A549 (cell line): Measurements from ENCODE around the gene UBE3B. TPM values are rescaled to one million over a fixed set of nuclear protein-coding genes. Genes with fewer than 3 reads are reported as not detected.

Source experiments
- ATAC-seq, 2 experiments: fragments of 200-7000 bp in 1 of 2; fragments of >200 bp in 1 of 2; cut with Nextera tagmentation in 1 of 2; cut with Tn5 transposase in 1 of 2; 3 replicates each; pipeline versions ENCODE4 v1.8.0 to v1.9.1; 2018 to 2020; ENCODE audit warnings: mild to moderate bottlenecking in 1 of 2, moderate library complexity in 1 of 2
- CTCF ChIA-PET: fragments of 300-600 bp; sonication (Branson Sonifier 250); formaldehyde crosslinking; extraction: SDS; loops from one replicate; lab custom pipeline; 2021; ENCODE audit warnings: antibody characterized with exemption, inconsistent platforms; lab: Yijun Ruan, JAX
- POLR2A ChIA-PET: fragments of 350-600 bp; formaldehyde crosslinking; extraction: SDS; loops from one replicate; lab custom pipeline; 2021; ENCODE audit warnings: antibody characterized with exemption, inconsistent platforms; lab: Yijun Ruan, JAX
- DNase-seq, 2 experiments: peaks; one replicate each; pipeline versions ENCODE4 v3.0.0 to v3.0.0-alpha.2; 2011 to 2016; ENCODE audit warnings: low read depth in 1 of 2, low spot score in 1 of 2
- FAIRE-seq: peaks from 2 replicates; lab custom pipeline; 2011; peaks lifted over from hg19 to GRCh38; lab: Jason Lieb, UNC
- H3K27ac ChIP-seq, 2 experiments: fragments of >200 bp; sonication (Bioruptor Twin); formaldehyde crosslinking; 3 replicates each; pipeline ENCODE4 v1.5.1; 2016 to 2017
- H3K4me1 ChIP-seq: fragments of >200 bp; sonication (Bioruptor Twin); formaldehyde crosslinking; 3 replicates; pipeline ENCODE4 v1.6.1; 2016
- H3K4me2 ChIP-seq: fragments of >200 bp; sonication (Bioruptor Twin); formaldehyde crosslinking; 3 replicates; pipeline ENCODE4 v1.6.1; 2016
- H3K4me3 ChIP-seq: fragments of >200 bp; sonication (Bioruptor Twin); formaldehyde crosslinking; 3 replicates; pipeline ENCODE4 v1.5.1; 2016
- H3K9me3 ChIP-seq: fragments of >200 bp; sonication (Bioruptor Twin); formaldehyde crosslinking; 3 replicates; pipeline ENCODE4 v1.6.1; 2016
- CBX2 ChIP-seq: fragments of 200-600 bp; sonication (generic); IDR thresholded peaks from 2 replicates; pipeline ENCODE4 v1.6.1; 2016; ENCODE audit warnings: low read depth, mild to moderate bottlenecking, borderline replicate concordance
- CBX8 ChIP-seq: fragments of 200-600 bp; sonication (generic); IDR thresholded peaks from 2 replicates; pipeline ENCODE4 v1.6.1; 2016
- CHD2 ChIP-seq: fragments of 150-350 bp; IDR thresholded peaks from 2 replicates; pipeline ENCODE4 v1.6.1; 2014; ENCODE audit warnings: low read length; ENCODE audit not compliant: partially characterized antibody
- EHMT2 ChIP-seq: fragments of 200-600 bp; sonication (generic); IDR thresholded peaks from 2 replicates; pipeline ENCODE4 v1.6.1; 2016; ENCODE audit warnings: antibody characterized with exemption, low read depth, mild to moderate bottlenecking, moderate library complexity
- EP300 ChIP-seq, 2 experiments: fragments of >200 bp; sonication (Bioruptor Twin); formaldehyde crosslinking; IDR thresholded peaks; 2 replicates in 1 of 2; 3 replicates in 1 of 2; pipeline ENCODE4 v1.6.1; 2016 to 2017
- HDAC2 ChIP-seq: fragments of 200-600 bp; sonication (generic); IDR thresholded peaks from 2 replicates; pipeline ENCODE4 v1.6.1; 2016
- HEYL ChIP-seq: fragments of 250-450 bp; sonication (Bioruptor Pico); IDR thresholded peaks from 2 replicates; pipeline ENCODE4 v1.8.0; 2021; ENCODE audit warnings: mild to moderate bottlenecking, moderate library complexity
- HOXB5 ChIP-seq: fragments of 250-450 bp; sonication (Bioruptor Pico); IDR thresholded peaks from 2 replicates; pipeline ENCODE4 v1.5.0; 2020; ENCODE audit warnings: mild to moderate bottlenecking, moderate library complexity
- JUN ChIP-seq, 2 experiments: fragments of >200 bp; sonication (Bioruptor Twin); formaldehyde crosslinking; IDR thresholded peaks; 2 replicates in 1 of 2; 3 replicates in 1 of 2; pipeline ENCODE4 v1.6.1; 2016 to 2017
- KDM1A ChIP-seq: fragments of 200-600 bp; sonication (generic); IDR thresholded peaks from 2 replicates; pipeline ENCODE4 v1.6.1; 2016; ENCODE audit warnings: low read depth, mild to moderate bottlenecking
- KDM5A ChIP-seq: fragments of 200-600 bp; sonication (generic); IDR thresholded peaks from 2 replicates; pipeline ENCODE4 v1.6.1; 2016; ENCODE audit warnings: antibody characterized with exemption, mild to moderate bottlenecking
- MAFK ChIP-seq: fragments of 450-650 bp; IDR thresholded peaks from 2 replicates; pipeline ENCODE4 v1.6.1; 2014; ENCODE audit not compliant: partially characterized antibody
- MAZ ChIP-seq: fragments of 150-350 bp; IDR thresholded peaks from 2 replicates; pipeline ENCODE4 v1.6.1; 2014; ENCODE audit warnings: antibody characterized with exemption, low read depth, low read length, borderline replicate concordance
- NR3C1 ChIP-seq: fragments of >200 bp; sonication (Bioruptor Twin); formaldehyde crosslinking; IDR thresholded peaks from 3 replicates; pipeline ENCODE4 v1.6.1; 2017
- RCOR1 ChIP-seq: fragments of 150-350 bp; IDR thresholded peaks from 2 replicates; pipeline ENCODE4 v1.6.1; 2014; ENCODE audit warnings: antibody characterized with exemption, low read length, low read depth
- SMC3 ChIP-seq: fragments of >200 bp; sonication (Bioruptor Twin); formaldehyde crosslinking; IDR thresholded peaks from 3 replicates; pipeline ENCODE4 v1.6.1; 2018; ENCODE audit warnings: inconsistent platforms
- SREBF2 ChIP-seq: fragments of 450-650 bp; IDR thresholded peaks from 2 replicates; pipeline ENCODE4 v1.6.1; 2014; ENCODE audit warnings: mild to moderate bottlenecking, moderate library complexity
- TFCP2L1 ChIP-seq: fragments of 250-450 bp; sonication (Bioruptor Pico); IDR thresholded peaks from 2 replicates; pipeline ENCODE4 v1.5.0; 2021; ENCODE audit warnings: mild to moderate bottlenecking
- ZFP36 ChIP-seq: fragments of 450-650 bp; IDR thresholded peaks from 2 replicates; pipeline ENCODE4 v1.6.1; 2014; ENCODE audit warnings: borderline replicate concordance; ENCODE audit not compliant: partially characterized antibody
- WGBS: methylation state at CpG from one replicate; pipeline ENCODE4 v1.1.6; 2017; ENCODE audit errors: missing lambda C conversion rate; 5-methylcytosine and 5-hydroxymethylcytosine counted together
- polyA plus RNA-seq, 4 experiments: library from polyadenylated mRNA; depleted of rRNA in 3 of 4; stranded (reverse); fragments of >200 nt; fragmentation: RNase III in 1 of 4; extraction: RNeasy Plus Mini Kit Qiagen cat#74134 plus additional on column Dnase treatment in 1 of 4; gene quantifications; 2 replicates in 3 of 4; 3 replicates in 1 of 4; pipeline ENCODE4 v1.2.3, GENCODE V29; 2011 to 2017
- TF ChIP-seq, protein P1 (sequence below): fragments of 200-600 bp; sonication (generic); IDR thresholded peaks from 2 replicates; pipeline ENCODE4 v1.6.1; 2016; ENCODE audit warnings: antibody characterized with exemption, mild to moderate bottlenecking, moderate library complexity
- TF ChIP-seq, protein P2 (sequence below): fragments of >200 bp; sonication (Bioruptor Twin); formaldehyde crosslinking; IDR thresholded peaks from 2 replicates; pipeline ENCODE4 v1.6.1; 2016
- TF ChIP-seq, protein P3 (sequence below): IDR thresholded peaks from 2 replicates; pipeline ENCODE4 v1.6.1; 2012
- TF ChIP-seq, protein P4 (sequence below): fragments of 450-650 bp; IDR thresholded peaks from 2 replicates; pipeline ENCODE4 v1.6.1; 2014; ENCODE audit warnings: antibody characterized with exemption

UBE3B gene
- polyA plus RNA-seq, 2 of the 4 experiments (the other 2 are of a cell fraction) = 14.0 to 38.0 TPM

DNA sequence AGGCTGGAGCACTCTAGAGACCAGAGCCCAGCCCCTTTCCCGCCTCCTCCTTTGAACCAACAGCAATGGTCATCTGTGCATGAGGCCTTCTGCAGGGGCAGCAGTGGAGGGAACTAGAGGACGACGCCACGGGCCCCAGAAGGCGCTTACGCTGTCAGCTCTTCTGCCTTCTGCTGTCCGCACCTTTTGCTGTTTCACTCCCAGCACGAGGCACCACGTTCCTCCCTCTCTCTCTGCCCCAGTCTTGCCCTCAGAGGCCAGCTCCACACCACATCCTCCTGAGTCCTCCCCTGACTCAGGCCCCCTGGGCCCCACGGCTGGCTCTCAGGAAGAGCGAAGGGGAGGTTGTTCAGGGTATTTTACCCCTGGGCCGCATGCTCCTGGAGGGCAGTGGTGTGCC is 80.4 kb downstream of the UBE3B start (continued):
- TF ChIP-seq HEYL (CRISPR knock-in tag) = no peak
- no peak for TF ChIP-seq HOXB5 (CRISPR knock-in tag)

DNA sequence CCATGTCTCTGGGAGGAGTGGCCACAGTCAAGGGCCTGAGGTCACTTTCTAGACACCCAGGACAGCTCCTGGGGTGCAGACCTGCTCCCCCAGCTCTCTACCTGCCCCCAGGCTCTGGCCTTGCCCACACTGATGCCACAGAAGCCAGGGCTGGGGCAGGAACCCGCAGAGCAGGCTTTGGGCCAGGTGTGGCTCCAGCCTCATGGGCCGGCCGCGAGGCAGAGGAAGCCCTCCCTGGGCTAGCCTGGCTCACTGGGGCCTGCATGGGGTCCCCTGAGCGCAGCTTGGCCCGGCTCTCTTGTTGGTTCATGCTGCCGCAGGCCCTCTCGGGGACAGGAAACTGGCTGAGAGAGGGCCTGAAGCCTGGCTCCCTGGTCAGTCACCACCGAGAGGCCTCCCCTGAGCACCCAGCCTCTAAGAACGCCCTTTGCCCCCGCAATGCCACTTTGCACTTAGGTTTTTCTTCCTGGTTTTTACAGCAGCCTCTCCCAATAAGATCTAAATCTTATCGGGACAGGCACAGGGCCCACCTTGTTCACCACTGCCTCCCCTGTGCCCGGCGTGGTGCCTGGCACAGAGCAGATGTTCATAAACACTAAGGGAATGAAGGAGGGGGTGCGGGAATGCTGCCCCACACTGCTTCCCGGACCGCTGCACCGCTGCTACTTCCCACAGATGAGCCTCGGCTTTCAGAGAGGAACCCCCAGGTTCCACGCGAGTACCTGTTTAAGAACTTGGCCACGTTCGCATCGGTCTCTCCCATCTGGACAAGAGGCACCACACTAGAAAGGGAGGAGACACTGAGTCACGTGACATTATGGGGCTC is 81.2 kb downstream of the UBE3B start:
- DNase-seq = no peak
- peaks cover 4% of the 10 kb centered on the region; the same call in 2 of the 3 replicates for H3K9me3 ChIP-seq
- no peak for ATAC-seq
- POLR2A ChIA-PET = no interaction called here
- WGBS = 92% methylated on average over 24 of the region's 25 CpGs
- H3K27ac ChIP-seq = no peak overlapping the region
- TF ChIP-seq, protein P1, sequence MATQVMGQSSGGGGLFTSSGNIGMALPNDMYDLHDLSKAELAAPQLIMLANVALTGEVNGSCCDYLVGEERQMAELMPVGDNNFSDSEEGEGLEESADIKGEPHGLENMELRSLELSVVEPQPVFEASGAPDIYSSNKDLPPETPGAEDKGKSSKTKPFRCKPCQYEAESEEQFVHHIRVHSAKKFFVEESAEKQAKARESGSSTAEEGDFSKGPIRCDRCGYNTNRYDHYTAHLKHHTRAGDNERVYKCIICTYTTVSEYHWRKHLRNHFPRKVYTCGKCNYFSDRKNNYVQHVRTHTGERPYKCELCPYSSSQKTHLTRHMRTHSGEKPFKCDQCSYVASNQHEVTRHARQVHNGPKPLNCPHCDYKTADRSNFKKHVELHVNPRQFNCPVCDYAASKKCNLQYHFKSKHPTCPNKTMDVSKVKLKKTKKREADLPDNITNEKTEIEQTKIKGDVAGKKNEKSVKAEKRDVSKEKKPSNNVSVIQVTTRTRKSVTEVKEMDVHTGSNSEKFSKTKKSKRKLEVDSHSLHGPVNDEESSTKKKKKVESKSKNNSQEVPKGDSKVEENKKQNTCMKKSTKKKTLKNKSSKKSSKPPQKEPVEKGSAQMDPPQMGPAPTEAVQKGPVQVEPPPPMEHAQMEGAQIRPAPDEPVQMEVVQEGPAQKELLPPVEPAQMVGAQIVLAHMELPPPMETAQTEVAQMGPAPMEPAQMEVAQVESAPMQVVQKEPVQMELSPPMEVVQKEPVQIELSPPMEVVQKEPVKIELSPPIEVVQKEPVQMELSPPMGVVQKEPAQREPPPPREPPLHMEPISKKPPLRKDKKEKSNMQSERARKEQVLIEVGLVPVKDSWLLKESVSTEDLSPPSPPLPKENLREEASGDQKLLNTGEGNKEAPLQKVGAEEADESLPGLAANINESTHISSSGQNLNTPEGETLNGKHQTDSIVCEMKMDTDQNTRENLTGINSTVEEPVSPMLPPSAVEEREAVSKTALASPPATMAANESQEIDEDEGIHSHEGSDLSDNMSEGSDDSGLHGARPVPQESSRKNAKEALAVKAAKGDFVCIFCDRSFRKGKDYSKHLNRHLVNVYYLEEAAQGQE = no peak
- no peak for TF ChIP-seq SMC3
- no peak for TF ChIP-seq ZFP36
- TF ChIP-seq, protein P2, sequence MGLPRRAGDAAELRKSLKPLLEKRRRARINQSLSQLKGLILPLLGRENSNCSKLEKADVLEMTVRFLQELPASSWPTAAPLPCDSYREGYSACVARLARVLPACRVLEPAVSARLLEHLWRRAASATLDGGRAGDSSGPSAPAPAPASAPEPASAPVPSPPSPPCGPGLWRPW = no peak
- TF ChIP-seq RCOR1 = no peak
- no peak for TF ChIP-seq CHD2
- TF ChIP-seq CBX2 = no peak
- TF ChIP-seq NR3C1 = no peak
- no peak overlapping the region for H3K4me2 ChIP-seq
- CTCF ChIA-PET = interaction anchor here (1.1 to 1.3 kb wide), 3 partner anchors 14 to 287 kb away, joined by 3 to 5 read pairs (median 3); no protein-coding TSS in a partner anchor
- no peak overlapping the region for H3K4me3 ChIP-seq
- H3K4me1 ChIP-seq = no peaks in the 10 kb centered on the region
- FAIRE-seq = no peak

DNA sequence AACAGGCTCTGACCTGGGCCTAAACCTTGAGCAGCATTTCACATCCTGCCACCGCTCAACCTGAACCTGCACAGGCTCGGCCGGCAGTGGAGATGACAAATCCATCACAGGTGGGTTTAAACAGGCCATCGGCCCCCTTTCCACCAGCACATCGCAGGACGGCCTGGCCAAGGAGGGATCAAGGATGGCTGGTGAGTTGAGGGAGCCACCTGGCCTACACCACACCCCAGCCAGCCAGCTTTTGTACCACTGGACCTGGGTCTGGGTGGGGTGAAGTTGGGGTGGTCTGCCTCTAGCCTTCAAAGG is 81.7 kb downstream of the UBE3B start:
- no peak for ATAC-seq
- Histone ChIP-seq H3K4me3 (no peak overlapping the region), H3K27ac (no peak overlapping the region), H3K9me3 (peaks cover 4% of the 10 kb centered on the region; the same call in 2 of the 3 replicates), H3K4me1 (no peaks in the 10 kb centered on the region), H3K4me2 (no peak overlapping the region)
- TF ChIP-seq, protein P3, sequence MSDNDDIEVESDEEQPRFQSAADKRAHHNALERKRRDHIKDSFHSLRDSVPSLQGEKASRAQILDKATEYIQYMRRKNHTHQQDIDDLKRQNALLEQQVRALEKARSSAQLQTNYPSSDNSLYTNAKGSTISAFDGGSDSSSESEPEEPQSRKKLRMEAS = no peak
- no peak for TF ChIP-seq MAZ
- no peak for TF ChIP-seq EHMT2
- no peak for TF ChIP-seq EP300 (IDR thresholded peaks at IDR 0.05)
- FAIRE-seq = no peak
- 100% methylated on average over 4 of the region's 6 CpGs for WGBS
- DNase-seq = no peak
- ChIA-PET CTCF (interaction anchor here (1.3 kb wide), 2 partner anchors 14 to 40 kb away, joined by 3 to 5 read pairs; no protein-coding TSS in a partner anchor), POLR2A (no interaction called here)

DNA sequence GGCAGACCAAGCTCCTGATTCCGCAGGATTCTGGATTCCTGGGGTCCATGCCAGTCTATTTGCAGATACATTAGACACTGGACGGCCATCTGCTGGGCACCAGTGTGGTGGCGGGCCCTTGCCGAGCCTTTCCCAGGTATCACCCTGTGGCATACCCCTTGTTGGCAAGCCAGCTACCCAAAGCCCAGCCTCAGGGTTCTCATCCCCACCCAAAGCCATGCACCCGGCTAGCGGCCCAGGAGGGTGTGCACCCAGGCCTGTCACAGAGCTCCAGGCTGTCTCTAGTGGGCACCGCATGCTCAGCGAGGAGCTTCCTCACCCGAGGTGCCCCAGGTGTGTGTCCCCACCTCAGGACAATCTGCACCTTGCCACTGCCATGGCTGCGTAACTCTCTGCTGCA is 82.2 kb downstream of the UBE3B start:
- H3K9me3 ChIP-seq = peaks cover 4% of the 10 kb centered on the region; the same call in 2 of the 3 replicates
- TF ChIP-seq MAFK (no peak), CBX8 (no peak), NR3C1 (no peak), JUN (IDR thresholded peaks at IDR 0.05) (no peak), KDM5A (no peak), SREBF2 (no peak), SMC3 (no peak), HOXB5 (CRISPR knock-in tag) (no peak), HDAC2 (no peak), KDM1A (no peak), CHD2 (no peak), TFCP2L1 (CRISPR knock-in tag) (no peak), EP300 (IDR thresholded peaks at IDR 0.05) (no peak)
- TF ChIP-seq, protein P4, sequence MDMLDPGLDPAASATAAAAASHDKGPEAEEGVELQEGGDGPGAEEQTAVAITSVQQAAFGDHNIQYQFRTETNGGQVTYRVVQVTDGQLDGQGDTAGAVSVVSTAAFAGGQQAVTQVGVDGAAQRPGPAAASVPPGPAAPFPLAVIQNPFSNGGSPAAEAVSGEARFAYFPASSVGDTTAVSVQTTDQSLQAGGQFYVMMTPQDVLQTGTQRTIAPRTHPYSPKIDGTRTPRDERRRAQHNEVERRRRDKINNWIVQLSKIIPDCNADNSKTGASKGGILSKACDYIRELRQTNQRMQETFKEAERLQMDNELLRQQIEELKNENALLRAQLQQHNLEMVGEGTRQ = no peak
- 95% methylated on average over 10 of the region's 10 CpGs for WGBS
- ChIA-PET POLR2A (no interaction called here), CTCF (interaction anchor here (0.9 to 1.6 kb wide), 4 partner anchors 10 to 216 kb away, joined by 3 to 7 read pairs (median 4); no protein-coding TSS in a partner anchor)
- no peaks in the 10 kb centered on the region for H3K4me1 ChIP-seq
- ATAC-seq (no peak), FAIRE-seq (no peak), DNase-seq (no peak)
- H3K4me2 ChIP-seq = no peak overlapping the region
- H3K4me3 ChIP-seq = no peak overlapping the region
- no peak overlapping the region for H3K27ac ChIP-seq
